Gastroesophageal sphincter (tissue), 4 donors: ENCODE results near the gene ZBTB42. TPM values are rescaled to one million over a fixed set of nuclear protein-coding genes. Genes with fewer than 3 reads are reported as not detected.

ENCODE experiments used
- ATAC-seq: fragments of 150-250 bp; one replicate; pipeline ENCODE4 v1.9.1; 2016; ENCODE audit warnings: mild to moderate bottlenecking, moderate library complexity
- H3K27ac ChIP-seq, 4 donors: fragments of 200-600 bp; sonication (generic) in 3 of 4; 1 replicate in 3 of 4; 2 replicates in 1 of 4; pipeline ENCODE4 v1.5.1; 2016 to 2019
- H3K27me3 ChIP-seq: fragments of 200-600 bp; sonication (generic); one replicate; pipeline ENCODE4 v1.5.1; 2019
- H3K36me3 ChIP-seq, 2 donors: fragments of 200-600 bp; sonication (generic); one replicate each; pipeline ENCODE4 v1.5.1; 2019; ENCODE audit warnings: control low read depth in 1 of 2
- H3K4me1 ChIP-seq, 3 donors: fragments of 200-600 bp; sonication (generic); 1 replicate in 2 of 3; 2 replicates in 1 of 3; pipeline ENCODE4 v1.5.1; 2016 to 2019; ENCODE audit warnings: control low read depth in 2 of 3
- H3K4me3 ChIP-seq, 2 donors: fragments of 200-600 bp; sonication (generic); one replicate each; pipeline ENCODE4 v1.5.1; 2019; ENCODE audit warnings: mild to moderate bottlenecking in 1 of 2, moderate library complexity in 1 of 2
- H3K9me3 ChIP-seq, 3 donors: fragments of 200-600 bp; sonication (generic); one replicate each; pipeline ENCODE4 v1.5.1; 2017 to 2019; ENCODE audit warnings: control low read depth in 2 of 3
- CTCF ChIP-seq, 4 experiments: fragments of 200-600 bp in 2 of 4; fragments of 450-650 bp in 2 of 4; sonication (generic) in 1 of 4; IDR thresholded peaks; one replicate each; pipeline ENCODE4 v1.5.1; 2017 to 2019; ENCODE audit warnings: antibody characterized with exemption in 4 of 4, mild to moderate bottlenecking in 2 of 4, moderate library complexity in 2 of 4
- EP300 ChIP-seq: sonication (generic); formaldehyde crosslinking; IDR thresholded peaks from one replicate; pipeline ENCODE4 v1.6.1; 2017; ENCODE audit warnings: antibody characterized with exemption, mild to moderate bottlenecking
- POLR2A ChIP-seq, 2 donors: fragments of 450-650 bp; IDR thresholded peaks; one replicate each; pipeline ENCODE4 v1.6.1; 2017; ENCODE audit warnings: antibody characterized with exemption in 2 of 2, mild to moderate bottlenecking in 2 of 2, moderate library complexity in 1 of 2
- POLR2AphosphoS5 ChIP-seq: sonication (generic); formaldehyde crosslinking; IDR thresholded peaks from one replicate; pipeline ENCODE4 v1.6.1; 2017; ENCODE audit warnings: antibody characterized with exemption
- WGBS, 2 donors: methylation state at CpG; one replicate each; pipeline ENCODE4 v1.1.5; 2018; ENCODE audit warnings: low coverage in 1 of 2; 5-methylcytosine and 5-hydroxymethylcytosine counted together
- total RNA-seq, 4 donors: library from RNA; depleted of rRNA; stranded (reverse); fragments of >200 nt; gene quantifications; one replicate each; pipeline ENCODE4 v1.1.0, GENCODE V29; 2016

The ZBTB42 gene
- total RNA-seq, 4 donors from 2014 or later: 2.0 to 4.8 (median 3.2) TPM

GRCh38 chr14:104845033-104845666 lies 44.2 kb downstream of the ZBTB42 start:
- no peak overlapping the region for H3K4me3 ChIP-seq
- H3K9me3 ChIP-seq: no peaks in the 10 kb centered on the region
- peaks cover 66% of the 10 kb centered on the region for H3K27me3 ChIP-seq
- H3K36me3 ChIP-seq: no peaks in the 10 kb centered on the region
- no peak overlapping the region for H3K27ac ChIP-seq
- 66 to 100% methylated on average over 1 to 3 of the region's 4 CpGs for WGBS, 2 donors
- ATAC-seq: no peak
- TF ChIP-seq POLR2A (IDR thresholded peaks at IDR 0.05): no peak
- no peak for TF ChIP-seq EP300
- TF ChIP-seq POLR2AphosphoS5: no peak
- no peak for TF ChIP-seq CTCF (IDR thresholded peaks at IDR 0.05)
- peaks cover 0 to 21% (median 15%) of the 10 kb centered on the region in 3 donors for H3K4me1 ChIP-seq

GRCh38 chr14:104845834-104846441 lies 45.0 kb downstream of the ZBTB42 start:
- Histone ChIP-seq H3K27ac (no peak overlapping the region), H3K4me1 (peaks cover 0 to 21% (median 15%) of the 10 kb centered on the region in 3 donors), H3K36me3 (no peaks in the 10 kb centered on the region), H3K4me3 (no peak overlapping the region), H3K9me3 (no peaks in the 10 kb centered on the region), H3K27me3 (peaks cover 74% of the 10 kb centered on the region)
- TF ChIP-seq POLR2A (IDR thresholded peaks at IDR 0.05): no peak
- no peak for TF ChIP-seq EP300
- no peak for TF ChIP-seq CTCF (IDR thresholded peaks at IDR 0.05)
- no peak for TF ChIP-seq POLR2AphosphoS5
- no peak for ATAC-seq
- 80% methylated on average over 1 of the region's 3 CpGs; no CpG with 5 or more reads in 1 of the 2 donors for WGBS, 2 donors

- ATAC-seq: no peak
- TF ChIP-seq POLR2A (IDR thresholded peaks at IDR 0.05) (no peak), POLR2AphosphoS5 (no peak)
- H3K4me3 ChIP-seq: no peak overlapping the region
- no peak overlapping the region for H3K27ac ChIP-seq
- no peaks in the 10 kb centered on the region for H3K4me1 ChIP-seq
- H3K27me3 ChIP-seq: peaks cover 58% of the 10 kb centered on the region
- H3K9me3 ChIP-seq: no peaks in the 10 kb centered on the region
- 28 to 74% methylated on average over 3 to 4 of the region's 8 CpGs for WGBS, 2 donors
- H3K36me3 ChIP-seq: no peaks in the 10 kb centered on the region
Measured at GRCh38 chr14:104852280-104852663, 51.4 kb downstream of the ZBTB42 start.

Other genes starting within 250 kb of the ZBTB42 start
- under 1 TPM in 2 of 4 donors, not detected in 2; 0.54 to 0.78 TPM for gene C14orf180, start 221.3 kb upstream of the ZBTB42 start, total RNA-seq
- 1 to 10 TPM in 1 of 4 donors, under 1 TPM in 3; 0.46 to 1.9 (median 0.72) TPM for gene TMEM179, start 196.3 kb upstream of the ZBTB42 start, total RNA-seq
- gene INF2, start 111.5 kb upstream of the ZBTB42 start, total RNA-seq: 100 to 1,000 TPM in 1 of 4 donors, 10 to 100 TPM in 3; 44.6 to 102 (median 64.7) TPM
- 10 to 100 TPM in 2 of 4 donors, 1 to 10 TPM in 2; 5.1 to 32.2 (median 8.8) TPM for gene ADSS1, start 76.9 kb upstream of the ZBTB42 start, total RNA-seq
- gene SIVA1, start 48.0 kb upstream of the ZBTB42 start, total RNA-seq: 100 to 1,000 TPM; 188 to 513 (median 363) TPM
- 100 to 1,000 TPM; 134 to 283 (median 143) TPM for gene AKT1, start 5.4 kb upstream of the ZBTB42 start, total RNA-seq
- 10 to 100 TPM; 18.7 to 64.7 (median 25.5) TPM for gene CEP170B, start 64.2 kb downstream of the ZBTB42 start, total RNA-seq
- gene PLD4, start 123.8 kb downstream of the ZBTB42 start, total RNA-seq: under 1 TPM in 3 of 4 donors, not detected in 1; under 0.01 to 0.42 (median 0.31) TPM
- gene AHNAK2, start 177.3 kb downstream of the ZBTB42 start, total RNA-seq: 100 to 1,000 TPM; 105 to 529 (median 239) TPM
- 1 to 10 TPM; 2.4 to 8.8 (median 5.8) TPM for gene CLBA1, start 184.7 kb downstream of the ZBTB42 start, total RNA-seq
- 1 to 10 TPM; 5.8 to 7.8 (median 6.2) TPM for gene CDCA4, start 220.0 kb downstream of the ZBTB42 start, total RNA-seq